ENCODE data around the gene USF2.

- TF ChIP-seq YY1 (IDR thresholded peaks at IDR 0.05; ENCODE audit: insufficient read depth, insufficient read length) (no peak), ZNF274 (IDR thresholded peaks at IDR 0.05; ENCODE audit: low read depth, low read length) (no peak)
These were observed 48.8 kb downstream of the USF2 start for GRCh38 chr19:35317464-35318043.

Data from NT2/D1 (cell line).